Stimulated activated naive CD8-positive, alpha-beta T cell treated with anti-CD3 and anti-CD28 coated beads, Interleukin-15, Interleukin-2, amounts not matched to agents 100 U/mL and 50 U/mL, for 24 hours (primary cell): ENCODE measurements around the gene SUMO3.
A peak's percentile ranks its signal among the peaks of the same experiment; 100 is the strongest.

ENCODE experiments used
- ATAC-seq: fragments of 150-1000 bp; cut with Tn5 transposase; one replicate; pipeline ENCODE4 v1.10.0; 2021
- DNase-seq: peaks from one replicate; pipeline ENCODE4 v3.0.0; 2021

Gene SUMO3

DNA sequence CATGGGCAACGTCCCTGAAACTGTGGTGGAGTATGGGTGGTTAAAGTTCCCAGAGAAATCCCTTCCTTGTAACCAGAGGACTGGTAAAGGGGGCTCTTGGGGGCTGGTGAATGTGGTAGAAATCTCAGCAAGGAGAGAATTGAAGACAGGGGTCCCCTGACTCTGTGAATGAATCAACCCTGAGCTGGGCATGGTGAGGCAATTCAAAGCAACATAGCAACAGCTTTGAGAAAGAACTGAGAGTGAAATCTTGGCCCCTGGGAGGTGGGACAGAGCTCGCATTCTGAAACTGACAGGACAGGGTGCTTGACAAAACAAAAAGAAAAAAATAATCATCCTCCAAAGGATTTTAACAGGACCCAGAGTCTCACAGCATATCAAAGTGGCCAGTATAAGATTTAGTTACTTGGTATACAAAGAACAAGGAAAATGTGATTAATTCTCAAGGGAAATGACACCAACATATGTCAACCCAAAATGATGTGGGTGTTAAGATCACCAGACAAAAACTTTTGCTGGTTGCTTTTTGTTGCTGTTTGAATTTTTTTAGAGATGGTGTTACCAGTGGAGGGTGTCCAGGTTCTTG lies 11.7 kb upstream of the SUMO3 start:
- no peak for DNase-seq
- ATAC-seq = peak; percentile 81

DNA sequence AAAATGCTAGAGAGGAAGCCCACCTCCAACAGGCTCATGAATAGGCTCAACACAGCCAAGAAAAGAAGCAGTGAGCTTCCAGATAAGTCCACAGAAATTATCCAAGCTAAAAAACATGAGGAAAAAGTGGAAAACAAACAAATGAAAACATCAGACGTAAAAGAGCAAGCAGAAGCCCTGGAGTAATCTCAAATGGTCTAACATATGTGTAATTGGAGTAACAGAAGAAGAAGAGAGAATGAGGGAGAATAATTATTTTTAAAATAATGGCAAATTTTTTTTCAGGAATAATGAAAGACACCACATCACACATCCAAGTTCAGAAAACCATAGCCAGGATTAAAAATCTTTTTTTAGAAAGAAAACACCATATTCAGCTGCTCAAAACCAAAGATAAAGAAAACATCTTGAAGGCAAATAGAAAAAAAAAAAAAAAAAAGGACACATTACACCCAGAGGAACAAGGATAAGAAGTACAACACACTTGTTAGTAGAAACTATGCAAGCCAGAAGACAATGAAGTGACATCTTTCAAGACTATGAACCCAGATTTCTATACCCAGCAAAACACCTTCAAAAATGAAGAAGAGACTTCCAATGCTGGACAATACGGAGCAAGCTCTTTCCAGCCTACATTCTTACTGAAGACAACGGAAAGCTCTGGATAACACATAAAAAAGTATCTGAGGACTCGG lies 10.6 kb upstream of the SUMO3 start:
- ATAC-seq = no peak
- no peak for DNase-seq

DNA sequence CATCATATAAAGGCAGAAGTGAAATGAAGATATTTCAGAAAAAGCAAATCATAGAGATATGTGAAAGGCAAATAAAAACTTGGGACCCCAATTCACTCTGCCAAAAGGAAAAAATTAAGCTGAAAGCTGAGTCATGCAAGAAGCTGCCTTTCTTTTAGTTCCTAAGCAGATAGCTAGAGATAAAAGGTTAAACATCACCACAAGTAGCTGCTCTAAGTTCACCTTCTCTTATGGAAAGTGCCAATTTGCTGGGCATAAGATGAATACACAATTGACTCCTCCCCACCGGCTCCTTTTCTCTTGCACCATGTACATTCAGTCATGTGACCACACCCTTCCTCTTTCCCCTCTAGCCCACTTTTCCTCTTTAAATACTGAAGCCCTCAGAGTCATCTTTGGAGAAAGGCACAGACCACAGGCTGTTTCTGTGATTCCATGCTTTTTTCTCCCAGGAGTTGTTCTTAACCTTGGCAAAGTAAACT lies 5.4 kb upstream of the SUMO3 start:
- DNase-seq (no peak), ATAC-seq (peak; percentile 64)

DNA sequence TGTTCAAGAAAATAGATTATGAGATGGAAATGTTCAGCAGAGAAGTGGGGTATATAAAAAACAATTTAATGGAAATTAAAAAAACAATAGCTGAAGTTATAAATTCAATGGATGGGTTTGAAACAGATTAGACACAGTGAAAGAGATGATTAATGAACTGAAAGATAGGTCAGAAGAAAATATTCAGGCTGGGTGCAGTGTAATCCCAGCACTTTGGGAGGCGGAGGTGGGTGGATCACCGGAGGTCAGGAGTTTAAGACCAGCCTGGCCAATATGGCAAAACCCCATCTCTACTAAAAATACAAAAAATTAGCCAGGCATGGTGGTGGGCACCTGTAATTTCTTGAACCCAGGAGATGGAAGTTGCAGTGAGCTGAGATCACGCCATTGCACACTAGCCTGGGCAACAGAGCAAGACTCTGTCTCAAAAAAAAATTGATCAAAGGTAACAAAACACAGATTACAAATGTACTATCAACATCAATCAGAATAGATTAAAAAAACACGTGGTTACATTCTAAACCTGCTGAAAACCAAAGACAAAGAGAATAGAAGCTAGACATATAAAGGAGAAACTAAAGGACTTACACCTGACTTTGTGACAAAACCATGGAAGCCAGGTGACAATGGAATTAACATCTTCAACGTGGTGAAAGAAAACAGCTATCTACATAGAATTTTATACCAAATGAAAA lies 4.8 kb upstream of the SUMO3 start:
- DNase-seq (no peak), ATAC-seq (no peak)

DNA sequence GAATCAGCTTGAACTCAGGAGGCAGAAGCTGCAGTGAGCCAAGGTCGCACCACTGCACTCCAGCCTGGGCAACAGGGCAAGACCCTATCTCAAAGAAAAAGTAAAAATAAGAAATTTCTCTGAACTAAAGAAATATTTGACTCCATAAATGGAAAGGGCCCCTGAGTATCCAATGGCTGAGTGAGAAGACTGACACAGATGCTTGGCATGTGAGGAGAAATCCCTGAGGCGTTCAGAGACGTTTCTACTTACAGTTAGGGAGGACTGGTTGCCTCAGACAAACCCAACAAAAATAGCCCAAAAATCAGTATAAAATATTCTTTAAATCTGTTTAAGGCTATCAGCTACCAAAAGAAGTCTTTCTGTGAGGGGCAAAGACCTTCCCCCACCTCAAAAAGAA lies 3.0 kb upstream of the SUMO3 start:
- ATAC-seq = no peak
- DNase-seq = no peak

DNA sequence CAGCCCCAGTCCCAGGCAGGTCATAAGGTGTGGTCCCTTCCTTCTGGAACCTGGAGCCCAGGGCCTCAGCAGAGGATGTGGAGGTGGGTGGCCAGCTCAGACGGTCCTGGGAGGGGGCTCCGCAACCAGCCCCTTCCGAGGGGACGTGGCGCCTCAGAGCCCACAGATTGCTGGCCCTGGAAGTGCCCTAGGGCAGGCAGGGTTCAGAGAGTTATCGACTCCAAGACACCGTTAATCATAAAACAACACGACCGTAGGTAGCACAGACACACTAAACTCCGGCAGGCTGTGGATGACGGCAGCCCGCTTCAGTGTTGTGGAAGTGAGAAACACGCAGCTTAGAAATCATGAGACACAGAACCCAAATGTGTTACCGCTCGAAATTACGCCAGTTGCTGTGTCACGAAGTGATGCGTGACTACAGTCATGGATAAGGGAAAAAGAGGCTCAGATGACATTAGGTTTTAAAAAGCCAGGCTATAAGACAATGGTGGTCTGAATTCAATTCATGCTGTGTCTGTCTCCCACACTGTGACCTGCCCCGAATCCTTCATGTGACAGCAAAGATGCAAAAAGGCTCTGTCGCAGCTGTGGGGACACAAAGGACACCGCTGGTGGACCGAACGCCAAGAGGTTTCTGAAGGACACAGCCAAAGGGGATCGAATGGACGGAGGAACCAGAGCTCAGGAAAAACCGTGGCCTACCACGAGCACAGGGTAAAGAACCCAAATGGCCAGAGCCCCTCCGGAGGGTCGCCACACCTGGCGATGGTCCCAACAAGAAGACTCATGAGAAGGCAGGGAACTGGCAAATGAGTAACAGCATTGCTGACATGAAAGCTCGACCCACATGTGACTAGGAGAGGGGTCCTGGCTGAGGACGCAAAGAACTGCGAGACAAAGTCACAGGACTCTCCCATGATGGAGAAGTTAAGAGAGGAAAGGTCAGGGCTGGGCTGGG lies 1.7 kb upstream of the SUMO3 start:
- ATAC-seq (no peak), DNase-seq (no peak)

DNA sequence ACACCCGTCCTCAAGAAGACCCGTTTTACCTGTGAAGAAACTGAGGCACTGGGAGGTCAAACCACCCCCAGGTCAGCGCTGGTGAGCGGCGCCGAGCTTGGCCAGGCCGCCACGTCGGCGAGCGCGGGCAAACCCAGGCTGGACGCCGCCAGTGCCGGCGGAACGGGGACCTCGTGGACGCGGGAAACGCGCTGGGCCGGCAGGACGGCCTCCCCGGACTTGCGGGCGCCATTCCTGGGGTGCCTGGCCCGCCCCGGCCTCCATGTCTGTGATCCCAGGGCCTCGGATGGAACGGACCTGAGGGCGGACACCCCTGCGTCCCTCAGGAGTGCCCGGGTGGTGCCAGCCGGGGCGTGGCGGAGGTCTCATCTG lies 764 bp upstream of the SUMO3 start:
- ATAC-seq (no peak), DNase-seq (no peak)

DNA sequence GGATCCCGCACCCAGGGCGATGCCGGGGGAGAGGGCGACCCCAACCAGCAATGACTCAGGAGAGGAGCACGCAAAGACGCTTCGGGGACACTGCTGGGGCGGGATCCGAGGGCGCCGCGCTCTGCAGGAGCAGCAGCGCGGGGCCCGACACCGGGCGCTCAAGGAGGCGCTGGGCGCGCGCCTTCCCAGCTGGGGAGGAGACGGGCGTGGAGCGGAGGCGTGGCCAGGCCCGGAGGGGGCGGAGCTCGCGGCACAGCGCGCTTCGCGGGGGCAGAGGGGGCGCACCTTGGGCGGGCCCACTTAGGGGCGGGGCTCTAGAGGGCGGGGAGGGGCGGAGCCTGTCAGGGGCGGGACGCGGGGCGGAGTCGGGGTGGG lies 369 bp downstream of the SUMO3 start:
- DNase-seq = peak; percentile 96
- ATAC-seq = peak; percentile 88

DNA sequence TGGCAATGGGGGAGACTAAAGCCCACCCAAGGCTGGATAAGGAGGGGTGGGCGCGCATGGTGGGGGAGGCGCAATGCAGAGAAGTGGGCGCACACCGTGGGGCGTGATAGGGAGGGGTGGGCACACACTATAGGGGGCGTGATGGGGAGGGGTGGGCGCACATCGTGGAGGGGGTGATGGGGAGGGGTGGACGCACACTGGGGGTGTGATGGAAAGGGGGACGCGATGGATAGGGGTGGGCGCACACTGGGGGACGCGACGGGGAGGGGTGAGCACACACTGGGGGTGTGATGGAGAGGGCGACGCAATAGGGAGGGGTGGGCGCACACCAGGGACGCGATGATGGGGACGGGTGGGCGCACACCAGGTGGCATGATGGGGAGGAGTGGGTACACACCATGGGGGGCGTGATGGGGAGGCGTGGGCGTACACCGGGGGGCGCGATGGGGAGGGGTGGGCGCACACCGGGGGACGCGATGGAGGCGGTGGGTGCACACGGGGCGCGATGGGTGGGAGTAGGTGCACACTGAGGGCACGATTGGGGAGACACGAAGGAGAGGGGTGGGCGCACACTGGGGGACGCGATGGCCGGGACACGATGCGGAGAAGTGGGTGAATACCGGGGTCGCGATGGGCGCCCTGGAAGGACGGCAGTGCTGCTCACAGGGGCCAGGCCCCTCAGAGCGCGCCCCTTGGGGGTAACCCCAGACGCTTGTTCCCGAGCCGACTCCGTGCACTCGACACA lies 929 bp downstream of the SUMO3 start:
- DNase-seq (no peak), ATAC-seq (no peak)

DNA sequence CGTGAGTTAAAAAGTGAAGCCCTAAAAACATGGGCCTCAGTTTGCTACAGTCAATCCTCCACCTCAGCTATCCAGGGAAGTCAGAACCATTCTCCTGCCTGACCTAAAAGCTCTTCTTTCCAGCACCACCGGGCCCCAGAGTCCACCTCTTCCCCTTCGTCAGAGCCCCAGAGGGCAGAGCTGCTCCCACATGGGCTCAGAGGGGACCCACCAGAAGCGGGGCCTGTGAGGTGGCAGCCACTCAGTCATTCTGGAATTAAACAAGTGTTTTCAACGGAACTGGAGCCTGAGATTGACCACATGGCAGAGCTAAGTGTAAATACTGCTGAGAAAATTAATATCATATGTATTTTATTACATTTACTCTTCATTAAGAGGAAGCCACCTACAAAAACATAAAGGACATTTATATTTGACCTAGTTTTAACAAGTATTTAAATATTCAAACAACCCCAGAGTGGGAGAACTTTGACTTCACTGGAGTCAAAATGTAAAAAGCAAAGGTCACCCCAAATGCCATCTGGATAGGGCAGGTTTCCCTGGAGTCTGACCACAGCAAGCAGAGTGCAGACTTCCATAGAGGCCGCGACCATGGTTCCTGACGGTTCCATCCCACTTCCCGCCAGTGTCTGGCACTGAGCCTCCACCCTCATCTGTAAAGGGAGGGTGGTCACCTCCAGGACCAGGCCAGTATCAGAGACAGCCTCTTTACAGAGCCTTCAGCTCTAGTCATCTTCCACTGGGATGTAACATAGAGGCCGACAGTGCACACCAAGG lies 1.8 kb downstream of the SUMO3 start:
- no peak for DNase-seq
- no peak for ATAC-seq

DNA sequence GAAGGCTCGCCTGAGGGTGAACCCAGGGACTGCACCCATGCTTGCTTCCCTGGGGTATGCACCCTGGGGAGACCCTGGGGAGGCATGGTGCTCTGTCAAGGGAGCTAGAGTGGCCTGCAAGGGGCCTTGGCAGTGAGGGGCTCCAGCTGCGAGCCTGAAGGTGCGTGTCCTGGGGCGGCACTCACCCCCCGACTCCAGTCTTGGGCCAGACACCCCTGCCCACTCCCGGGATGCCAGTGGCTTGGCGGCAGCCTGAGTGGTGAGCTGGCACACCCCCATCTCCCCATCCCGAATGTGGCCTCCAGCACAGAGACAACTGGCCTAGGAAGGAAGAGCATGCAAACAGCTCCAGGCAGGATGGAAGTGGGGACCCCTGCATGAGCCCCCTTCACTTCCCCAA lies 2.6 kb downstream of the SUMO3 start:
- no peak for ATAC-seq
- no peak for DNase-seq

DNA sequence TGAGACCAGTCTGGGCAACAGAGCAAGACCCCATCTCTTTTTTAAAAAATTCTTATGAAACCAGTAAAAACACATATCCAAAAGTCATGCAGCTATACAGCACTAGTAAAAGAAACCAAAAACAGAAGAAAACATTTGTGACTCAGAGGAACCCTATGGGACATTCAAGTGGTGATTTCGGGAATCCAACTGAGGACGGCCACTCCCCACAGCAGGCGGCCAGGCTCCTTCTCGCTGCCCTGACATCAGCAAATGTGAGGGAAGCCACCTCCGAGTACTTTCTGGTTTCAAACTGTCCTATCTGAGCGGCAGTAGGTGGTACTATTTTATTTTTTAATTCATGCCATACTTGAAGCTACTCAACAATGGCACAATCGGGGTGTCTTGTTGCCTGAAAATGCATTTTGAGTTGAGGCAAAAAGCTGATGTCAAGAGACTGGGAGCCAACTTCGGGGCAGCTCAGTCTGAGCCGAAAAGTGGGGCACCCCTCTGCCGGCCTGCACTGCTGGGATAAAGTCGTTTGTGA lies 3.3 kb downstream of the SUMO3 start:
- DNase-seq = no peak
- no peak for ATAC-seq

DNA sequence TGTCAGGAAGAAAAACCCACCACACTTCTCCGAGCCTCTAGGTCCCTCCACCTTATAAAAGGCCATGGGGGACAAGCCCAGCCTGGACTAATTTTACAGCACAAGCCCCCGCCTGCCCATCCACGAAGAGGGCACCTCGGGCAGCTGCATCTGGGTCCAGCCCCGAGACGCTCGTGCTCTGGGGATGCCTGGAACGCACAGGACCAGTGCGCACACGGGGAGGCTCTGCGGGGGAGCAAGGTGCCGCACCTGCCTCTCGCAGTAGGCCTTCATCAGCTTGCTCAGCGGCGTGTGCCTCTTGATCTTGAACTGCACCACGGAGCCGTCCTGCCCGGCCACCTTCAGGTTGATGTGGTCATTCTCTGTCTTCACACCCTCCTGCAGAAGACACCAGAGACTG lies 4.1 kb downstream of the SUMO3 start:
- no peak for DNase-seq
- ATAC-seq = no peak

DNA sequence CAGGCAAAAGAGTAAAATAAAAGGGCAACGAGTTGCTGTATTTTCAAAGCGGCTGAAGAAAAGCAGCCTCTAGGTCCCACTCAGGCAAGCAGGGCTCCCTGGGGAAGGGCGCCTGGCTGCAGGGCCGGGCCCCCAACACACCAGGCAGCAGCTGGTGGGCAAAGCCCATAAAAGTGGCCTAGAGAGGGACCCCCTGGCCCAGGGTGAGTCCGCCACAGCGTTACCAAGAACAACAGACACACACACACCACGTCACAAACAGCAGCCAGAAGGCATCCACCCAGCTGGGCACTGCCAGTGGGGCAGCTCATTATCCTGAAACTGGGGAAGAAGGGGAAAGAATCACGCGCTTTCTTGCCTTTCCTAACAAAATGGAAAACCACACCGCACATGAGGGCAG lies 4.7 kb downstream of the SUMO3 start:
- no peak for ATAC-seq
- no peak for DNase-seq

DNA sequence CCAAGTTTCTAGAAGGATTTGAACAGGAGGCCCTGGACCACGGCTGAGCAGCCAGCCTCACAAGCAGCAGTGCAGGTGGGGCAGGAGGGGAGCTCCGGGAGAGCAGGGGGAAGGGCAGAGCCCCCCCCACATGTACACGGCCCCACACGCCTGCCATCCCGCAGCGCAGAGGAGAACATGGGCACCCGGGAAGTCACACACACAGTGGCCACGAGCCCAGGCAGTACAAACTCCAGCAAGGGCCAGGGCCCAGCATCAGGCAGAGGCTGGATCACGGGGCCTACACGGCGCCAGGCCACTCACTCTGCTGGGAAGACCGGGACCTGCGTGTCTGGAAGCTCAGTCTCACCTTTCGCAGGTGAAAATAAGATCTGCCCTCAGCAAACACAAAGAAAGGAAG lies 5.2 kb downstream of the SUMO3 start:
- no peak for ATAC-seq

DNA sequence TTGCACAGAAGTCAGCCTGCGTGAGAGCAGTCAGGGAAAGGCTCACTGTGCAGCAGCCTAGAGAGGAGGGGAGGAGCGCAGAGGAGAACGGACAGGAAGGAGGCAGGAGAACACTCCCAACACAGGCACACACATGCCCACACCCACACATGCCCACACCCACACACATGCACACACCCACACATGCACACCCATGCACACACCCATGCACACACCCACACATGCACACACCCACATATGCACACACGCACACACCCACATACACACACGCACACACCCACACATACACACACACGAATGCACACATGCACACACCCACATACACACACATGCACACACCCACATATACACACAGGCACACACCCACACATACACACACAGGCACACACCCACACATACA lies 7.1 kb downstream of the SUMO3 start:
- ATAC-seq (no peak), DNase-seq (no peak)

More for the DNA sequence above, 5.2 kb downstream of the SUMO3 start:
- DNase-seq = no peak

DNA sequence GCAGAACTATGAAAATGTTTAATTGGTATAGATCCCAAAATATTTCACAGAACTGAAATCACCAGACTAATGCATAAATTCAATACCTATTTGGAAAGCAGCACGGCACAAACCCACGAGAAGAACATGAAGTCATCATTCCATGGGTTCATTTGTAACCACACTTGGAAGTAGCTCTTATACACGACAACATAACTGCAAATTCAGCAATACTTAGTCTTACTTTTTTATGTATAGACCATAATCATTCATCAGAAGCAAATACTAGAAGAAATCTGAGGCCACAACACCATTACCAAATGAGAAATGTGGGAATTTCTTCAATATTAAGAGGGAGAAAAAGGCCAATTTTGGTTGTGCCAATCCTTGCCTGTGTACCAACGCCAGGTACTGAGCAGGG lies 12.0 kb downstream of the SUMO3 start:
- ATAC-seq (no peak), DNase-seq (no peak)

DNA sequence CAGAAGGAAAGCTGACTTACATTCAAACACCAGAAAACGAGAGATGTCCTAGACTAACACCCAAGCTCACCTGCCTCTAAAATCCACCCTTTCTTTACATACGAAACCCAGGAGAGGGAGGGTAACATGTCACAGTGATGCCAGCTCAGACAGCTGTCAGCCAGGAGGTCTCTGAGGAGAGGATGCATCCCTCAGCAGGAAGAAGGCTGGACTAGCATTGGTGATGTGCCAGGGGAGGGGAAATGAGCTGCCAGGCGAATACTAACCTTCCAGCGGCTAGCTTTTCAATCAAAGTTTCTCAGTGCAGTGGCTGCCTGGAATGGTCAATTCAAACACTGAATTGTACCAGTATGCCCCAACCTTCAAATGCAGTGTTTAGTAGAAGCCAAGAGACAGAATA lies 12.6 kb downstream of the SUMO3 start:
- ATAC-seq (no peak), DNase-seq (no peak)

DNA sequence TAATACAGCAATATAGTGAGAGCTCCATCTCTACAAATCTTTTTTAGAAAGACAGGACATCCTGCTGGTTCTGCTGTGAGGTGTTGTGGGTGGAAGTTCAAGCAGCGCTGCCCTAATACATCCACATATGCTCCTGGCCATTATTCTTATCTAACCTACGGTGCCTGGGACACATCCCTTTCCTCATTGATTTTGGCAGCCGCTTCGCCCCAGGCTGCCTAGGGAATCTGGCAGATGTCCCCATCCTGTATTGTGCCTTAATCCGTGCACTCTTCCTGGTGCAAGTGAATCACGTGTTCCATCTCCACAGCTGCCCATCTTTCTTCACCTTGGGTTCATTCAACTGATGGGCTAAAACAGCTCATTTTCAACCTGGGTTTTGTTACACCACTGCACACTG lies 13.1 kb downstream of the SUMO3 start:
- ATAC-seq (no peak), DNase-seq (no peak)

DNA sequence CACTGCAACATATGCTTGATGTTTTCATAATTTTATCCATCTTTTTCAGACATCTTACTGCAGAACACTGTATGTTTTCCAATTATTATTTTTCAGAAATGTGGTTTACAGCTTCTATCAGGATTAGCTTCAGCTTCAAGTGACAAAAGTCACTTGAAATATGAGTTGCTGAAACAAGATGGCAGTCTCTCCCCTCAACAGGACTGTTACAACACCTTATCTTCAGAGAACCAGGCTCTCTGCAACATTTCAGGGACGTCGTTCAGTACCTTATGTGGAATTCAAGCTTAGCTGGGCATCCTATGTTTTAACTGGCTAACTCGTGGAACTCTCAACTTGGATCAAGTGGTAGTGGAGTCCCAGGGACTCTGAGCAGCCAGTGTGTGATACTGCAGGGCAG lies 14.2 kb downstream of the SUMO3 start:
- DNase-seq = no peak
- ATAC-seq = no peak
